NCI-H526 (cell line): Measurements from ENCODE around the gene KRT222.

Experiments used
- DNase-seq, 2 experiments: peaks; one replicate each; lab custom pipeline; 2025; lab: John Stamatoyannopoulos, UW

KRT222 gene

DNA sequence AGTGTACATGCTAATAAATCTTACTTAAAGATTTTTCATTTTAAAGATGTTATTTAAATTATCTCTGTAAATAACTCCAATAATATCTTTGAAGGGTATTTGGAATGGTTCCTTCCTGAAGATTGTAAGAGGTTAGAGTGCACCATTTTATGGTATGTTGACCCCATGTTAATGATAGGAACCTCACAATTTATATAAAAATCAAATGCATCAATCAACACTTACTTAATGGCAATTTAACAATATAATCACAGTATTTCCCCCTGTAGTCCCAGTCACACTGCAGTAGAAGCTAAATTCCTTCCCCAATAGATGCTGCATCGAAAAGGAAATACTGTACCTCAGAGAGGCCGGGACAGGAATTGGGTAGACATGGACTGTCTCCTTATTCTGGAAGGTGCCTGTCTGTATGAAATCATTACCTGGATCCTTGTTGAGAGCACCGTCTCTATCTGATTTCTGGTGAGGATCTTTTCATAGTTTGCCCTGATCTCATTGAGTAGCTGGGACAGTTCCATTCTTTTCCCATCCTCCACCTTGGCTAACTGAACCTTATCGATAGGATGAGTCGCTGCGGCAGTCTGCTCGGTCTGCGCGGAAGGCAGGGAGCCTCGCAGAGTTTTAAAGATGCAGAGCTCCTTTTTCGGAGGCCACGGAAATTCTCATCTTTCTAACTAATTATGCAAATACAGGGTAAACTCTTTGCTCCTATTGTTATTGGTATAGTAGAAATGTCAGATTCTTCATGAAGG lies at the start of gene KRT222:
TSS of gene KRT222 (minus strand) at position 596 of the 752 bp plus-strand sequence. CDS start at position 518, 78 bp downstream.
- DNase-seq, result peak in 1 of 2 experiments; percentile 5

- DNase-seq, result no peak
Observed at GRCh38 chr17:40714473-40714872, 49.5 kb upstream of the KRT222 start.

DNA sequence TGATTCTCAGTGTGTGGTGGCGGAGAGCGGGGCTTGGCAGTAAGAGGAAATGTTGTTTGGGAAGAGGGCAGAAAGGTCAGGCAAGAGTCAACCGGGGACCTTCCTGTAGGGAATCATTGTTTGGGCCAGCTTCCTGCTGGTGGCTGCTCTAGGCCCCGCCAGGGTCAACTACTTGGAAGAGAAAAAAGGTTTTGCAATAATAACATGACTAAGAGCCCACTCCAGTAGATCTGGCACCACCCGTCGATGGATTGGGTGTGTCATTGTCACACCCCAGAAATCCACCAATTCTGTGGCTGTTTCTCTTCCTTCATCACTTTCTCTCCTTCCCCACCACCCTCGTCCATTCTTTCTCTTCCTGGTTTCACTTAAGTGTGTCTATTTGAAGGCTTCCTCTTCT lies 42.8 kb upstream of the KRT222 start:
- DNase-seq, result no peak

- peak in 1 of 2 experiments; percentile 10 for DNase-seq
Observed at GRCh38 chr17:40705584-40705983, 40.6 kb upstream of the KRT222 start.

GRCh38 chr17:40703652-40704051 lies 38.7 kb upstream of the KRT222 start, which contains the start of gene KRT24:
TSS of gene KRT24 (minus strand) at chr17:40703752. CDS start at chr17:40703693, 59 bp downstream.
- DNase-seq, result no peak

GRCh38 chr17:40702271-40702670 lies 37.3 kb upstream of the KRT222 start:
- DNase-seq, result no peak

GRCh38 chr17:40699853-40700252 lies 34.9 kb upstream of the KRT222 start:
- no peak for DNase-seq

- DNase-seq, result no peak
Observed at GRCh38 chr17:40699371-40699770, 34.4 kb upstream of the KRT222 start.

- DNase-seq, result no peak
Observed at GRCh38 chr17:40697297-40697696, 32.3 kb upstream of the KRT222 start.

GRCh38 chr17:40696651-40697072 lies 31.7 kb upstream of the KRT222 start:
- DNase-seq, result no peak

GRCh38 chr17:40695874-40696472 lies 31.0 kb upstream of the KRT222 start:
- DNase-seq, result no peak

GRCh38 chr17:40694584-40694983 lies 29.6 kb upstream of the KRT222 start:
- no peak for DNase-seq

DNA sequence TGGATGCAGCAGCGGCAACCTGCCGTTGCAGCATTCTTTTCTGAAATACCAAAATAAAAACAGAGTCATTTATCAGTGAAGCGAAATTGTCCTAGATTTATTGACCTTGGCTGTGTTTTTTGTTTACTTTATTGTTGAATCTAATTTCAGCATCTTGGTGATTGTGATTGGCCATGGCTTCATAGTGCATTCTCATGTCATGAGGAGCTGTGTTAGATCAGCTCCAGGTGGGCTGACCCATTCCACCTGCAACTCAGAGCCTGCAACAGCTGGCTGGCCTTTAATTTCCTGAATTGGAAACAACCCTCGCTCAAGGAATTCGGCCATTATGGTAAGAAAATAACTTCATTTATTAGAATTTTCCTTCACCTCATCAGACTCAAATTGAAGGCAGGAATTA lies 22.1 kb upstream of the KRT222 start:
- DNase-seq, result no peak

- no peak for DNase-seq
Observed at GRCh38 chr17:40686192-40686591, 21.2 kb upstream of the KRT222 start.

DNA sequence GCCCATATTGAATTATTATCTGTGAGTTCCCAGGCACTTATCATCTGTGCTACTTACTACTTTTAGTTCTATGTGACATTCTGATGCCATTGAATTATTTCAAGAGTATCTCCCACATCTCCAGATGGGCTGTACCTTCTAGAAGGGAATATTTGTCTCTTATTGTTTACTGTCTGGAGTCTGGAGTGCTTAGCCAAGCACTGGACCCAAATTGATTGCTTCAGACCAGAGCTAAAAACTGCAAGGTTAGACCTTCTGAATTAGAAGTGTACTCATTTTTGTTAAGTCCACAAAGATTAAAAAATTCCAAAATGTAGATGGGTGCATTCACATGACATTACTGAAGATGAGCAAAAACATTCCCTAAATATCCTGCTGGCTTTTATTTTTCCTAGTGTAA lies 16.0 kb upstream of the KRT222 start:
- DNase-seq, result no peak

DNA sequence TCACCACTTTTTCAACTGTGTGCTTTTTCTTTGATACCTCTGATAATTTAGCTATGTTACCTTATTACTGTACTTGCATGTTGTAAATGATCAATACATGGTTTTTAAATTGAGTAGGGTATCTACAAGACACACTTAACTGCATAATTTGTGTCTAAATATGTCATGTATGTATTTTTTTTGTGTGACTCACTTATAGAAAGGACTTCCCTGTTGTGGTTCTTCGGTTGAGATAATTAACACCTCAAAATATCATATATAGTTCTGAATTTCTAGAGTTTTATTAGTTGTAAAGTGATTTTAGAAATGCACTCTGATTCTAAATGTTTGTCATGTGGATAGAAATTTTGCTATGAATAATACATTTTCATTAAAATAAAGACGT lies 14.5 kb upstream of the KRT222 start:
- no peak for DNase-seq

DNA sequence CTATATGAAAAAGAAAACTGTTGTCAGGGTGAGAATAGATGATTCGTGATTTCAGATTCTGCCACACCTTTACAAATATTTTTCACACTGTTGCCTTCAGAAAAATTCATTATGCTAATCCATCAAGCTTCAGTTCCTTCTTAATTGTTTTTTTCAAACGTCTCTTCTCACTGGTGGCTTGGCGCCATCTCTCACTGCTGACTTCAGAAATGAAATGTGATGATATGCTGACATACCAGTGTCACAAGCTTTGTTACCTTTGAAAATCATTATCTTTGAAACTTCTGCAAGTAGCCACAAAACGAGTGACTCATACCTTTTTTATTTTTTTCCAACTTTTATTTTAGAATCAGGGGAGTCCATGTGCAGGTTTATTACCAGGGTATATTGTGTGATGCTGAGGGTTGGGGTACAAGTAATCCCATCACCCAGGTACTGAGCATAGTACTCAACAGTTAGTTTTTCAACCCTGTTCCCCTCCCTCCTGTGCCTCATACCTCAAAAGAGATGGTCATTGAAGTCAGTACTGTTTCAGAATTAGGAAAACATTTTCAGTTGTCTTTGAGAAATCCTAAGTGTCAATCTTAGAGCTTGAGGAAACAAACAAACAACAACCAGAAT lies 14.0 kb upstream of the KRT222 start:
- DNase-seq, result no peak

GRCh38 chr17:40675905-40676304 lies 10.9 kb upstream of the KRT222 start:
- DNase-seq, result no peak

- DNase-seq, result no peak
Observed at GRCh38 chr17:40672654-40673053, 7.7 kb upstream of the KRT222 start.

GRCh38 chr17:40671282-40671681 lies 6.3 kb upstream of the KRT222 start:
- DNase-seq, result peak; percentile 6 to 40

GRCh38 chr17:40666331-40666730 lies 1.4 kb upstream of the KRT222 start:
- DNase-seq, result no peak

- no peak for DNase-seq
Observed at GRCh38 chr17:40663252-40663651, 1.7 kb downstream of the KRT222 start.

- DNase-seq, result no peak
Observed at GRCh38 chr17:40659911-40660310, 5.1 kb downstream of the KRT222 start.
